ENCODE data around the gene USP31.

USP31 gene

GRCh38 chr16:23060458-23061320, 88.6 kb downstream of the USP31 start:
- peak; percentile 16 for DNase-seq (ENCODE audit: low read depth, low spot score)

GRCh38 chr16:23059433-23059832, 89.8 kb downstream of the USP31 start:
- DNase-seq (ENCODE audit: low read depth, low spot score), result no peak

GRCh38 chr16:23058576-23058975, 90.7 kb downstream of the USP31 start:
- DNase-seq (ENCODE audit: low read depth, low spot score), result no peak

GRCh38 chr16:23057013-23057596, 92.1 kb downstream of the USP31 start:
- no peak for DNase-seq (ENCODE audit: low read depth, low spot score)

- no peak for DNase-seq (ENCODE audit: low read depth, low spot score)
Observed at GRCh38 chr16:23055481-23055880, 93.8 kb downstream of the USP31 start.

- no peak for DNase-seq (ENCODE audit: low read depth, low spot score)
Observed at GRCh38 chr16:23052908-23053580, 96.2 kb downstream of the USP31 start.

- DNase-seq (ENCODE audit: low read depth, low spot score), result no peak
Observed at GRCh38 chr16:23052221-23052620, 97.0 kb downstream of the USP31 start.

- DNase-seq (ENCODE audit: low read depth, low spot score), result no peak
Observed at GRCh38 chr16:23051587-23051986, 97.7 kb downstream of the USP31 start.

- DNase-seq (ENCODE audit: low read depth, low spot score), result no peak
Observed at GRCh38 chr16:23048164-23048563, 101.1 kb downstream of the USP31 start.

GRCh38 chr16:23045025-23045424, 104.2 kb downstream of the USP31 start:
- no peak for DNase-seq (ENCODE audit: low read depth, low spot score)

- DNase-seq (ENCODE audit: low read depth, low spot score), result no peak
Observed at GRCh38 chr16:23040246-23040645, 109.0 kb downstream of the USP31 start.

GRCh38 chr16:23039118-23039517, 110.1 kb downstream of the USP31 start:
- DNase-seq (ENCODE audit: low read depth, low spot score), result no peak

GRCh38 chr16:23035240-23035639, 114.0 kb downstream of the USP31 start:
- DNase-seq (ENCODE audit: low read depth, low spot score), result no peak

GRCh38 chr16:23031508-23032098, 117.6 kb downstream of the USP31 start:
- no peak for DNase-seq (ENCODE audit: low read depth, low spot score)

GRCh38 chr16:23029733-23030420, 119.4 kb downstream of the USP31 start:
- DNase-seq (ENCODE audit: low read depth, low spot score), result no peak

GRCh38 chr16:23027386-23027785, 121.9 kb downstream of the USP31 start:
- DNase-seq (ENCODE audit: low read depth, low spot score), result no peak

GRCh38 chr16:23026784-23027362, 122.4 kb downstream of the USP31 start:
- no peak for DNase-seq (ENCODE audit: low read depth, low spot score)

GRCh38 chr16:23025692-23026307, 123.5 kb downstream of the USP31 start:
- no peak for DNase-seq (ENCODE audit: low read depth, low spot score)

GRCh38 chr16:23024044-23024443, 125.2 kb downstream of the USP31 start:
- no peak for DNase-seq (ENCODE audit: low read depth, low spot score)

- no peak for DNase-seq (ENCODE audit: low read depth, low spot score)
Observed at GRCh38 chr16:23020084-23020483, 129.2 kb downstream of the USP31 start.

- no peak for DNase-seq (ENCODE audit: low read depth, low spot score)
Observed at GRCh38 chr16:23016368-23016767, 132.9 kb downstream of the USP31 start.

All from activated CD4-positive, CD25-positive, alpha-beta regulatory T cell treated with anti-CD3 and anti-CD28 coated beads, Interleukin-2, amount 50 U/mL, for 16 hours (primary cell).